B cell (primary cell): ENCODE data around the gene PARD3B. TPM values are rescaled to one million over a fixed set of nuclear protein-coding genes. Genes with fewer than 3 reads are reported as not detected.

Source experiments
- ATAC-seq: fragments of 200-7000 bp; cut with Tn5 transposase; one replicate; pipeline ENCODE4 v1.10.0; 2021; ENCODE audit warnings: low read depth, mild to moderate bottlenecking, moderate number of reproducible peaks, moderate library complexity
- CTCF ChIA-PET: fragments of 350-600 bp; sonication (Branson Sonifier 250); formaldehyde crosslinking; loops from one replicate; lab custom pipeline; 2021; ENCODE audit warnings: antibody characterized with exemption, inconsistent platforms; lab: Charles Lee
- POLR2A ChIA-PET: fragments of 350-600 bp; sonication (Branson Sonifier 250); formaldehyde crosslinking; loops from one replicate; lab custom pipeline; 2021; ENCODE audit warnings: antibody characterized with exemption; lab: Charles Lee
- DNase-seq: peaks from one replicate; pipeline ENCODE4 v3.0.0; 2013
- H2AFZ ChIP-seq: 2 replicates; pipeline ENCODE4 v1.6.1; 2012; ENCODE audit warnings: mild to moderate bottlenecking, low read depth, low read length; ENCODE audit not compliant: insufficient read depth, poor library complexity, severe bottlenecking
- H3K27ac ChIP-seq, 2 donors: 1 replicate in 1 of 2; 2 replicates in 1 of 2; pipeline ENCODE4 v1.5.1; 2012 to 2013; ENCODE audit warnings: low read length in 2 of 2, mild to moderate bottlenecking in 2 of 2, moderate library complexity in 1 of 2
- H3K27me3 ChIP-seq, 4 experiments: fragments of 200-600 bp in 1 of 4; sonication (generic) in 1 of 4; replicated peaks in 1 of 4; 1 replicate in 2 of 4; 2 replicates in 2 of 4; pipeline versions ENCODE4 v1.6.1 to v1.7.0; 2013 to 2016; ENCODE audit warnings: low read length in 3 of 4, mild to moderate bottlenecking in 2 of 4, mixed read lengths in 1 of 4, moderate library complexity in 1 of 4; ENCODE audit not compliant: insufficient read depth in 4 of 4, control insufficient read depth in 3 of 4; ENCODE audit errors: control extremely low read depth in 1 of 4
- H3K36me3 ChIP-seq, 2 experiments: replicated peaks in 1 of 2; 1 replicate in 1 of 2; 2 replicates in 1 of 2; pipeline versions ENCODE4 v1.6.1 to v1.7.1; 2013; ENCODE audit warnings: low read length in 1 of 2; ENCODE audit not compliant: insufficient read depth in 2 of 2, control insufficient read depth in 1 of 2; ENCODE audit errors: control extremely low read depth in 1 of 2, extremely low read depth in 1 of 2
- H3K4me1 ChIP-seq, 2 donors: fragments of 200-600 bp in 1 of 2; sonication (generic) in 1 of 2; 1 replicate in 1 of 2; 2 replicates in 1 of 2; pipeline versions ENCODE4 v1.5.1 to v1.6.1; 2013 to 2017; ENCODE audit warnings: low read length in 2 of 2; ENCODE audit not compliant: control insufficient read depth in 2 of 2, insufficient read depth in 2 of 2
- H3K4me2 ChIP-seq: replicated peaks from 2 replicates; pipeline ENCODE3; 2012; ENCODE audit warnings: mild to moderate bottlenecking, low read depth, low read length; ENCODE audit not compliant: poor library complexity, severe bottlenecking
- H3K4me3 ChIP-seq, 5 experiments: fragments of 200-600 bp in 1 of 5; sonication (generic) in 1 of 5; 1 replicate in 3 of 5; 2 replicates in 2 of 5; pipeline versions ENCODE4 v1.5.1 to v1.7.0; 2011 to 2016; ENCODE audit warnings: low read length in 4 of 5, mild to moderate bottlenecking in 4 of 5, low read depth in 2 of 5, control low read depth in 1 of 5, moderate library complexity in 1 of 5; ENCODE audit not compliant: insufficient read depth in 1 of 5; ENCODE audit errors: control extremely low read depth in 1 of 5, extremely low read depth in 1 of 5
- H3K79me2 ChIP-seq: fragments of 200-600 bp; sonication (generic); one replicate; pipeline ENCODE4 v1.6.0; 2016; ENCODE audit warnings: low read length; ENCODE audit not compliant: control insufficient read depth, insufficient read depth
- H3K9ac ChIP-seq: fragments of 200-600 bp; sonication (generic); 2 replicates; pipeline ENCODE4 v1.6.1; 2017; ENCODE audit warnings: mild to moderate bottlenecking, low read length, moderate library complexity
- H3K9me3 ChIP-seq, 3 donors: one replicate each; pipeline versions ENCODE4 v1.6.1 to v1.7.1; 2013; ENCODE audit warnings: low read length in 2 of 3; ENCODE audit not compliant: control insufficient read depth in 2 of 3, insufficient read depth in 1 of 3; ENCODE audit errors: control extremely low read depth in 1 of 3
- H4K20me1 ChIP-seq: 2 replicates; pipeline ENCODE4 v1.6.0; 2012; ENCODE audit warnings: mild to moderate bottlenecking, low read length; ENCODE audit not compliant: insufficient read depth, control insufficient read depth, poor library complexity, severe bottlenecking
- H3K27ac Mint-ChIP-seq: one replicate; pipeline ENCODE4 v1.8.0; 2021; ENCODE audit warnings: mixed read lengths
- H3K27me3 Mint-ChIP-seq: one replicate; pipeline ENCODE4 v1.8.0; 2021; ENCODE audit warnings: mixed read lengths
- H3K4me1 Mint-ChIP-seq: one replicate; pipeline ENCODE4 v1.8.0; 2021; ENCODE audit warnings: mixed read lengths
- H3K4me3 Mint-ChIP-seq: one replicate; pipeline ENCODE4 v1.8.0; 2021; ENCODE audit warnings: mixed read lengths
- H3K9me3 Mint-ChIP-seq: one replicate; pipeline ENCODE4 v1.8.0; 2022; ENCODE audit warnings: mixed read lengths; ENCODE audit not compliant: insufficient read depth
- CTCF ChIP-seq: fragments of 200-600 bp; IDR thresholded peaks from one replicate; pipeline ENCODE4 v1.8.0; 2022; ENCODE audit warnings: antibody characterized with exemption, mild to moderate bottlenecking
- EZH2 ChIP-seq: IDR thresholded peaks from 2 replicates; pipeline ENCODE4 v1.6.1; 2012; ENCODE audit warnings: borderline replicate concordance, low read depth, mild to moderate bottlenecking, moderate library complexity, low read length; ENCODE audit not compliant: insufficient read depth, poor library complexity, severe bottlenecking
- whole genome bisulfite sequencing: methylation state at CpG from one replicate; pipeline ENCODE4 v1.1.5; 2013; ENCODE audit warnings: missing lambda C conversion rate; ENCODE audit not compliant: insufficient coverage; 5-methylcytosine and 5-hydroxymethylcytosine counted together
- intact Hi-C: fragments of 100-400 bp; cut with micrococcal nuclease; formaldehyde crosslinking; loops from one replicate; pipeline ENCODE4 v1.10.0; 2022
- polyA plus RNA-seq: library from polyadenylated mRNA; depleted of rRNA; stranded (reverse); fragments of >200 nt; gene quantifications from 2 replicates; pipeline ENCODE4 v1.2.3, GENCODE V29; 2012
- total RNA-seq, 2 donors: library from RNA; stranded (reverse); fragments of 120-200 nt in 1 of 2; gene quantifications; 1 replicate in 1 of 2; 2 replicates in 1 of 2; pipeline versions ENCODE4 v1.2.3 to v1.2.4, GENCODE V29; 2013 to 2022

The PARD3B gene
- total and polyA plus RNA-seq, 2 donors (not counting 1 experiment from before 2014, with no cell fraction given) = not detected

- Histone ChIP-seq H4K20me1 (no peaks in the 10 kb centered on the region), H3K79me2 (no peaks in the 10 kb centered on the region), H3K4me3 (no peak overlapping the region), H3K36me3 (no peaks in the 10 kb centered on the region), H3K4me2 (no peak overlapping the region), H3K9me3 (no peaks in the 10 kb centered on the region), H3K27me3 (no peaks in the 10 kb centered on the region), H2AFZ (no peak overlapping the region), H3K27ac (no peak overlapping the region), H3K9ac (no peak overlapping the region), H3K4me1 (no peaks in the 10 kb centered on the region)
- no peak for ATAC-seq
- Mint-ChIP-seq H3K9me3 (peaks cover 1% of the 10 kb centered on the region), H3K27ac (no peak overlapping the region), H3K27me3 (no peaks in the 10 kb centered on the region), H3K4me1 (no peaks in the 10 kb centered on the region), H3K4me3 (no peak overlapping the region)
- DNase-seq = no peak
- intact Hi-C loops = no loop called here
- POLR2A ChIA-PET = no interaction called here
- TF ChIP-seq CTCF (no peak), EZH2 (no peak)
- no CpG with 5 or more reads among the region's 1 CpG for WGBS
- CTCF ChIA-PET = no interaction called here
Measured at GRCh38 chr2:205292665-205293295, 747.5 kb downstream of the PARD3B start.

GRCh38 chr2:205293559-205293958 lies 748.3 kb downstream of the PARD3B start:
- intact Hi-C loops = no loop called here
- TF ChIP-seq EZH2 (no peak), CTCF (no peak)
- H3K9me3 ChIP-seq = no peaks in the 10 kb centered on the region
- DNase-seq (no peak), ATAC-seq (no peak)
- Mint-ChIP-seq H3K4me3 (no peak overlapping the region), H3K27ac (no peak overlapping the region), H3K4me1 (no peaks in the 10 kb centered on the region), H3K9me3 (peaks cover 1% of the 10 kb centered on the region), H3K27me3 (no peaks in the 10 kb centered on the region)
- H3K27ac ChIP-seq = no peak overlapping the region
- no peaks in the 10 kb centered on the region for H3K36me3 ChIP-seq
- H3K4me3 ChIP-seq = no peak overlapping the region
- no peak overlapping the region for H3K9ac ChIP-seq
- no peaks in the 10 kb centered on the region for H3K27me3 ChIP-seq
- ChIA-PET CTCF (no interaction called here), POLR2A (no interaction called here)
- H2AFZ ChIP-seq = no peak overlapping the region
- H3K4me2 ChIP-seq = no peak overlapping the region
- no peaks in the 10 kb centered on the region for H4K20me1 ChIP-seq
- no peaks in the 10 kb centered on the region for H3K79me2 ChIP-seq
- H3K4me1 ChIP-seq = no peaks in the 10 kb centered on the region
